Measurements from ENCODE around the gene ACAD8.

- no peak for TF ChIP-seq POLR2A (IDR thresholded peaks at IDR 0.05; ENCODE audit: low read depth, low read length)
- no peak for TF ChIP-seq NR2F1 (conservative IDR thresholded peaks at IDR 0.05)
- no peak for TF ChIP-seq MYC (IDR thresholded peaks at IDR 0.05; ENCODE audit: insufficient read depth, insufficient read length, insufficient replicate concordance, low read length, severe bottlenecking)
- no peak for TF ChIP-seq JUNB (IDR thresholded peaks at IDR 0.05)
- TF ChIP-seq NKRF (conservative IDR thresholded peaks at IDR 0.05) = no peak
These were observed 8.5 kb downstream of the ACAD8 start for GRCh38 chr11:134261626-134262488.

All from GM12878 (cell line).